Neutrophil (primary cell): ENCODE measurements around the gene RNF222.

Experiments used
- H3K27ac ChIP-seq: fragments of 200-600 bp; sonication (generic); 2 replicates; pipeline ENCODE4 v1.5.1; 2016; ENCODE audit warnings: mild to moderate bottlenecking, moderate library complexity
- H3K27me3 ChIP-seq: fragments of 200-600 bp; sonication (generic); 2 replicates; pipeline ENCODE4 v1.6.0; 2016; ENCODE audit warnings: mild to moderate bottlenecking
- H3K36me3 ChIP-seq: fragments of 200-600 bp; sonication (generic); 2 replicates; pipeline ENCODE4 v1.5.1; 2017
- H3K4me1 ChIP-seq, 2 experiments: fragments of 200-600 bp in 1 of 2; sonication (generic) in 1 of 2; 1 replicate in 1 of 2; 2 replicates in 1 of 2; pipeline versions ENCODE4 v1.5.1 to v1.6.1; 2013 to 2016; ENCODE audit warnings: low read depth in 1 of 2, low read length in 1 of 2, mild to moderate bottlenecking in 1 of 2, moderate library complexity in 1 of 2; ENCODE audit not compliant: control insufficient read depth in 1 of 2, insufficient read depth in 1 of 2
- H3K4me3 ChIP-seq, 2 experiments: fragments of 200-600 bp in 1 of 2; sonication (generic) in 1 of 2; 1 replicate in 1 of 2; 2 replicates in 1 of 2; pipeline ENCODE4 v1.5.1; 2013 to 2016; ENCODE audit warnings: low read depth in 1 of 2, low read length in 1 of 2, mild to moderate bottlenecking in 1 of 2, moderate library complexity in 1 of 2
- H3K9me3 ChIP-seq: fragments of 200-600 bp; sonication (generic); 2 replicates; pipeline ENCODE4 v1.5.1; 2016
- CTCF ChIP-seq: fragments of 200-600 bp; sonication (generic); IDR thresholded peaks from 2 replicates; pipeline ENCODE4 v1.5.1; 2016; ENCODE audit warnings: antibody characterized with exemption

Gene RNF222

GRCh38 chr17:8435245-8436168, 37.9 kb upstream of the RNF222 start, which contains the start of gene NDEL1:
Gene NDEL1, plus strand, starts transcription at chr17:8435884. Its CDS starts 8,388 bp downstream, at chr17:8444272.
- H3K36me3 ChIP-seq, result peaks cover 42% of the 10 kb centered on the region
- no peaks in the 10 kb centered on the region for H3K27me3 ChIP-seq
- peak within 1 kb of the TSS; percentile 88 to 92 for H3K4me3 ChIP-seq
- peaks cover 29 to 52% of the 10 kb centered on the region in 2 experiments for H3K4me1 ChIP-seq
- H3K27ac ChIP-seq, result peak within 1 kb of the TSS; percentile 99
- peak; percentile 36 for TF ChIP-seq CTCF
- H3K9me3 ChIP-seq, result no peaks in the 10 kb centered on the region

GRCh38 chr17:8430966-8431365, 33.3 kb upstream of the RNF222 start:
- Histone ChIP-seq H3K4me3 (no peak overlapping the region), H3K36me3 (peaks cover 40% of the 10 kb centered on the region), H3K4me1 (peaks cover 25 to 54% of the 10 kb centered on the region in 2 experiments), H3K27me3 (no peaks in the 10 kb centered on the region), H3K27ac (peak overlapping the region; percentile 62), H3K9me3 (no peaks in the 10 kb centered on the region)
- no peak for TF ChIP-seq CTCF

GRCh38 chr17:8426802-8427201, 29.2 kb upstream of the RNF222 start:
- H3K27me3 ChIP-seq, result no peaks in the 10 kb centered on the region
- no peak overlapping the region for H3K4me3 ChIP-seq
- H3K36me3 ChIP-seq, result peaks cover 47% of the 10 kb centered on the region
- TF ChIP-seq CTCF, result no peak
- peak overlapping the region; percentile 26 for H3K27ac ChIP-seq
- peaks cover 44 to 73% of the 10 kb centered on the region in 2 experiments for H3K4me1 ChIP-seq
- H3K9me3 ChIP-seq, result no peaks in the 10 kb centered on the region

- no peaks in the 10 kb centered on the region for H3K27me3 ChIP-seq
- peaks cover 50 to 75% of the 10 kb centered on the region in 2 experiments for H3K4me1 ChIP-seq
- no peak overlapping the region for H3K4me3 ChIP-seq
- TF ChIP-seq CTCF, result no peak
- H3K9me3 ChIP-seq, result no peaks in the 10 kb centered on the region
- H3K27ac ChIP-seq, result peak overlapping the region; percentile 26
- peaks cover 49% of the 10 kb centered on the region for H3K36me3 ChIP-seq
Measured at GRCh38 chr17:8426094-8426720, 28.6 kb upstream of the RNF222 start.

GRCh38 chr17:8421571-8421970, 23.9 kb upstream of the RNF222 start:
- TF ChIP-seq CTCF, result no peak
- Histone ChIP-seq H3K27ac (peak overlapping the region; percentile 97), H3K36me3 (peaks cover 26% of the 10 kb centered on the region), H3K4me3 (peak overlapping the region; percentile 85 to 99), H3K27me3 (no peaks in the 10 kb centered on the region), H3K9me3 (no peaks in the 10 kb centered on the region), H3K4me1 (peaks cover 83 to 93% of the 10 kb centered on the region in 2 experiments)
